GM23338 (cell line): ENCODE results near the gene SLC24A1. TPM values are rescaled to one million over a fixed set of nuclear protein-coding genes. Genes with fewer than 3 reads are reported as not detected.

ENCODE experiments used
- ATAC-seq: fragments of 200-7000 bp; cut with Tn5 transposase; 3 replicates; pipeline ENCODE4 v1.9.1; 2020
- DNase-seq: peaks from one replicate; pipeline ENCODE4 v3.0.0-alpha.2; 2015; ENCODE audit warnings: low spot score
- H2AFZ ChIP-seq: fragments of 200-600 bp; sonication (generic); 2 replicates; pipeline ENCODE4 v1.8.0; 2016; ENCODE audit warnings: antibody characterized with exemption, mild to moderate bottlenecking, moderate library complexity
- H3F3A ChIP-seq: fragments of 200-600 bp; sonication (generic); replicated peaks from 2 replicates; pipeline ENCODE4 v1.8.0; 2017; ENCODE audit warnings: antibody characterized with exemption, mixed run types, low read depth
- H3K27ac ChIP-seq: fragments of 200-600 bp; sonication (generic); 2 replicates; pipeline ENCODE4 v1.6.1; 2016; ENCODE audit warnings: low read depth
- H3K27me3 ChIP-seq: fragments of 200-600 bp; sonication (generic); 2 replicates; pipeline ENCODE4 v1.8.0; 2016; ENCODE audit warnings: mild to moderate bottlenecking, mixed run types, moderate library complexity; ENCODE audit not compliant: insufficient read depth
- H3K36me3 ChIP-seq: fragments of 200-600 bp; sonication (generic); 2 replicates; pipeline ENCODE4 v1.8.0; 2016; ENCODE audit warnings: mild to moderate bottlenecking; ENCODE audit not compliant: insufficient read depth
- H3K4me1 ChIP-seq: fragments of 200-600 bp; sonication (generic); 2 replicates; pipeline ENCODE4 v1.8.0; 2016; ENCODE audit warnings: mild to moderate bottlenecking, moderate library complexity; ENCODE audit not compliant: insufficient read depth
- H3K4me2 ChIP-seq: fragments of 200-600 bp; sonication (generic); 2 replicates; pipeline ENCODE4 v1.7.1; 2017; ENCODE audit warnings: mixed run types
- H3K4me3 ChIP-seq: fragments of 200-600 bp; sonication (generic); 2 replicates; pipeline ENCODE4 v1.6.1; 2016; ENCODE audit warnings: mixed run types
- H3K79me2 ChIP-seq: fragments of 200-600 bp; sonication (generic); replicated peaks from 2 replicates; pipeline ENCODE4 v1.8.0; 2017; ENCODE audit warnings: mild to moderate bottlenecking; ENCODE audit not compliant: insufficient read depth
- H3K9me2 ChIP-seq: fragments of 200-600 bp; sonication (generic); 2 replicates; pipeline ENCODE4 v1.8.0; 2017; ENCODE audit not compliant: insufficient read depth
- H4K20me1 ChIP-seq: fragments of 200-600 bp; sonication (generic); replicated peaks from 2 replicates; pipeline ENCODE4 v1.8.0; 2017; ENCODE audit warnings: mild to moderate bottlenecking; ENCODE audit not compliant: insufficient read depth
- H3K27ac Mint-ChIP-seq: 2 replicates; pipeline ENCODE4 v1.8.0; 2020; ENCODE audit warnings: inconsistent platforms, mild to moderate bottlenecking, moderate library complexity, mixed read lengths
- H3K27me3 Mint-ChIP-seq: 3 replicates; pipeline ENCODE4 v1.8.0; 2022; ENCODE audit warnings: low read depth, mild to moderate bottlenecking, moderate library complexity, mixed read lengths, inconsistent platforms; ENCODE audit not compliant: insufficient read depth, poor library complexity
- H3K36me3 Mint-ChIP-seq: 3 replicates; pipeline ENCODE4 v1.8.0; 2021; ENCODE audit warnings: low read depth, mild to moderate bottlenecking, inconsistent platforms, moderate library complexity, mixed read lengths
- H3K4me1 Mint-ChIP-seq: 3 replicates; pipeline ENCODE4 v1.8.0; 2020; ENCODE audit warnings: mild to moderate bottlenecking, inconsistent platforms, mixed read lengths
- H3K4me3 Mint-ChIP-seq: 3 replicates; pipeline ENCODE4 v1.8.0; 2021; ENCODE audit warnings: moderate library complexity, mild to moderate bottlenecking, inconsistent platforms, mixed read lengths
- H3K9me3 Mint-ChIP-seq: 3 replicates; pipeline ENCODE4 v1.8.0; 2020; ENCODE audit warnings: moderate library complexity, mild to moderate bottlenecking, inconsistent platforms, mixed read lengths
- CREB1 ChIP-seq: fragments of 250-450 bp; sonication (Bioruptor Pico); IDR thresholded peaks from 2 replicates; pipeline ENCODE4 v1.5.0; 2020; ENCODE audit warnings: low read depth, mild to moderate bottlenecking, moderate library complexity
- EZH2 ChIP-seq: fragments of 200-600 bp; sonication (generic); IDR thresholded peaks from one replicate; pipeline ENCODE4 v1.8.0; 2017; ENCODE audit warnings: antibody characterized with exemption, mild to moderate bottlenecking, low read depth; ENCODE audit not compliant: unreplicated experiment
- EZH2phosphoT487 ChIP-seq: fragments of 200-600 bp; sonication (generic); IDR thresholded peaks from one replicate; pipeline ENCODE4 v1.8.1; 2018; ENCODE audit warnings: antibody characterized with exemption; ENCODE audit not compliant: unreplicated experiment
- JUNB ChIP-seq: IDR thresholded peaks from one replicate; pipeline ENCODE4 v1.6.1; 2016; ENCODE audit warnings: antibody characterized with exemption; ENCODE audit not compliant: unreplicated experiment
- POLR2AphosphoS5 ChIP-seq: IDR thresholded peaks from 2 replicates; pipeline ENCODE4 v1.6.1; 2016; ENCODE audit warnings: antibody characterized with exemption, low read depth
- STAT1 ChIP-seq: IDR thresholded peaks from one replicate; pipeline ENCODE4 v1.6.1; 2016; ENCODE audit warnings: antibody characterized with exemption; ENCODE audit not compliant: unreplicated experiment
- ZNF114 ChIP-seq: fragments of 250-450 bp; sonication (Bioruptor Pico); IDR thresholded peaks from 2 replicates; pipeline ENCODE4 v1.5.0; 2020; ENCODE audit warnings: mild to moderate bottlenecking, moderate library complexity
- ZNF331 ChIP-seq: fragments of 250-450 bp; sonication (Bioruptor Pico); IDR thresholded peaks from 2 replicates; pipeline ENCODE4 v1.5.0; 2020; ENCODE audit warnings: low read depth, mild to moderate bottlenecking, moderate library complexity
- long read RNA-seq: library from polyadenylated mRNA; unstranded; transcript quantifications from one replicate; pipeline ENCODE4 v2.0.0, GENCODE V29; 2020; ENCODE audit not compliant: unreplicated experiment
- polyA plus RNA-seq: library from polyadenylated mRNA; unstranded; fragments of >200 nt; fragmentation: Nextera tagmentation; extraction: Ambion mirVana; gene quantifications from 2 replicates; pipeline ENCODE4 v1.2.1, GENCODE V29; 2016
- total RNA-seq: library from RNA; depleted of rRNA; stranded (reverse); fragments of >200 nt; shearing (Covaris generic); gene quantifications from 2 replicates; pipeline ENCODE4 v1.2.3, GENCODE V29; 2014; rRNA removed
- TF ChIP-seq, protein P1 (sequence below): fragments of 250-450 bp; sonication (Bioruptor Pico); IDR thresholded peaks from 2 replicates; pipeline ENCODE4 v1.5.0; 2020; ENCODE audit warnings: mild to moderate bottlenecking, moderate library complexity
- TF ChIP-seq, protein P2 (sequence below): IDR thresholded peaks from 2 replicates; pipeline ENCODE4 v1.6.1; 2016; ENCODE audit warnings: antibody characterized with exemption
- TF ChIP-seq, protein P3 (sequence below): IDR thresholded peaks from one replicate; pipeline ENCODE4 v1.6.1; 2018; ENCODE audit warnings: antibody characterized with exemption; ENCODE audit not compliant: unreplicated experiment

Gene SLC24A1
- 4.5 and 6.1 TPM in 2 replicates for total RNA-seq
- 1.6 and 2.3 TPM in 2 replicates for polyA plus RNA-seq
- long read RNA-seq, result 0 reads

DNA sequence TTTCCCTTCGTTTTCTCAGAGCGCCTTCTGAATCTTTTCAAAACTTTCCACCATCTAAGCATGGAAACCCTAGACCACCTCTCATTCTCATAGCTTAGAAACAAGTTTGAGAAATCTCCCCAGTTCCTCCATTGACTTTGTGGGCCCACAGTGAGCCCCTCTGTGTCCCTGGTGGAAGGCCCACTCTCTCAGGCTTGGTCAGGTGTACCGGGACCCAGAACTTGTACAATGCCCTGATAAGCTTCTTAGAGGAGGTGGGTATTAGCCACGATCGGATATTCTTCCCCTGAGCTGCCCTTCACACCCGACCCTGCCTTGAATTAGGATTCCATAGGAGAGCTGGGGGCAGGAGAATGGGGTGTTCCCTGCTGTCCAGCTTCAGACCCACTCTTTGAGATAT is at the start of gene SLC24A1:
Gene SLC24A1, plus strand, starts transcription at position 301 of the 400 bp plus-strand sequence. CDS start 2,143 bp downstream, outside the sequence.
- no peak for ATAC-seq

More for the DNA sequence above, at the start of gene SLC24A1:
- no peak within 1 kb of the TSS for H3K27ac Mint-ChIP-seq
- Histone ChIP-seq H2AFZ (no peak within 1 kb of the TSS), H3K27me3 (no peaks in the 10 kb centered on the region), H3K36me3 (no peaks in the 10 kb centered on the region), H3K27ac (no peak within 1 kb of the TSS), H3K9me2 (peaks cover 11% of the 10 kb centered on the region; the same call in 1 of the 2 replicates), H3K4me1 (0 out of 2 replicates have a peak, but pooled peaks cover 5% of the 10 kb centered on the region), H3F3A (no peaks in the 10 kb centered on the region), H3K4me3 (no peak within 1 kb of the TSS), H3K4me2 (no peak within 1 kb of the TSS), H4K20me1 (no peaks in the 10 kb centered on the region), H3K79me2 (no peaks in the 10 kb centered on the region)
- DNase-seq, result no peak
- peaks cover 14% of the 10 kb centered on the region for H3K4me1 Mint-ChIP-seq
- no peaks in the 10 kb centered on the region for H3K27me3 Mint-ChIP-seq
- no peaks in the 10 kb centered on the region for H3K9me3 Mint-ChIP-seq
- no peak within 1 kb of the TSS for H3K4me3 Mint-ChIP-seq
- no peaks in the 10 kb centered on the region; the same call in 2 of the 3 replicates for H3K36me3 Mint-ChIP-seq
- TF ChIP-seq CREB1 (CRISPR knock-in tag) (no peak), JUNB (no peak), EZH2 (no peak), STAT1 (no peak), EZH2phosphoT487 (no peak), POLR2AphosphoS5 (no peak), ZNF331 (no peak), ZNF114 (CRISPR knock-in tag) (no peak)
- TF ChIP-seq, protein P1, sequence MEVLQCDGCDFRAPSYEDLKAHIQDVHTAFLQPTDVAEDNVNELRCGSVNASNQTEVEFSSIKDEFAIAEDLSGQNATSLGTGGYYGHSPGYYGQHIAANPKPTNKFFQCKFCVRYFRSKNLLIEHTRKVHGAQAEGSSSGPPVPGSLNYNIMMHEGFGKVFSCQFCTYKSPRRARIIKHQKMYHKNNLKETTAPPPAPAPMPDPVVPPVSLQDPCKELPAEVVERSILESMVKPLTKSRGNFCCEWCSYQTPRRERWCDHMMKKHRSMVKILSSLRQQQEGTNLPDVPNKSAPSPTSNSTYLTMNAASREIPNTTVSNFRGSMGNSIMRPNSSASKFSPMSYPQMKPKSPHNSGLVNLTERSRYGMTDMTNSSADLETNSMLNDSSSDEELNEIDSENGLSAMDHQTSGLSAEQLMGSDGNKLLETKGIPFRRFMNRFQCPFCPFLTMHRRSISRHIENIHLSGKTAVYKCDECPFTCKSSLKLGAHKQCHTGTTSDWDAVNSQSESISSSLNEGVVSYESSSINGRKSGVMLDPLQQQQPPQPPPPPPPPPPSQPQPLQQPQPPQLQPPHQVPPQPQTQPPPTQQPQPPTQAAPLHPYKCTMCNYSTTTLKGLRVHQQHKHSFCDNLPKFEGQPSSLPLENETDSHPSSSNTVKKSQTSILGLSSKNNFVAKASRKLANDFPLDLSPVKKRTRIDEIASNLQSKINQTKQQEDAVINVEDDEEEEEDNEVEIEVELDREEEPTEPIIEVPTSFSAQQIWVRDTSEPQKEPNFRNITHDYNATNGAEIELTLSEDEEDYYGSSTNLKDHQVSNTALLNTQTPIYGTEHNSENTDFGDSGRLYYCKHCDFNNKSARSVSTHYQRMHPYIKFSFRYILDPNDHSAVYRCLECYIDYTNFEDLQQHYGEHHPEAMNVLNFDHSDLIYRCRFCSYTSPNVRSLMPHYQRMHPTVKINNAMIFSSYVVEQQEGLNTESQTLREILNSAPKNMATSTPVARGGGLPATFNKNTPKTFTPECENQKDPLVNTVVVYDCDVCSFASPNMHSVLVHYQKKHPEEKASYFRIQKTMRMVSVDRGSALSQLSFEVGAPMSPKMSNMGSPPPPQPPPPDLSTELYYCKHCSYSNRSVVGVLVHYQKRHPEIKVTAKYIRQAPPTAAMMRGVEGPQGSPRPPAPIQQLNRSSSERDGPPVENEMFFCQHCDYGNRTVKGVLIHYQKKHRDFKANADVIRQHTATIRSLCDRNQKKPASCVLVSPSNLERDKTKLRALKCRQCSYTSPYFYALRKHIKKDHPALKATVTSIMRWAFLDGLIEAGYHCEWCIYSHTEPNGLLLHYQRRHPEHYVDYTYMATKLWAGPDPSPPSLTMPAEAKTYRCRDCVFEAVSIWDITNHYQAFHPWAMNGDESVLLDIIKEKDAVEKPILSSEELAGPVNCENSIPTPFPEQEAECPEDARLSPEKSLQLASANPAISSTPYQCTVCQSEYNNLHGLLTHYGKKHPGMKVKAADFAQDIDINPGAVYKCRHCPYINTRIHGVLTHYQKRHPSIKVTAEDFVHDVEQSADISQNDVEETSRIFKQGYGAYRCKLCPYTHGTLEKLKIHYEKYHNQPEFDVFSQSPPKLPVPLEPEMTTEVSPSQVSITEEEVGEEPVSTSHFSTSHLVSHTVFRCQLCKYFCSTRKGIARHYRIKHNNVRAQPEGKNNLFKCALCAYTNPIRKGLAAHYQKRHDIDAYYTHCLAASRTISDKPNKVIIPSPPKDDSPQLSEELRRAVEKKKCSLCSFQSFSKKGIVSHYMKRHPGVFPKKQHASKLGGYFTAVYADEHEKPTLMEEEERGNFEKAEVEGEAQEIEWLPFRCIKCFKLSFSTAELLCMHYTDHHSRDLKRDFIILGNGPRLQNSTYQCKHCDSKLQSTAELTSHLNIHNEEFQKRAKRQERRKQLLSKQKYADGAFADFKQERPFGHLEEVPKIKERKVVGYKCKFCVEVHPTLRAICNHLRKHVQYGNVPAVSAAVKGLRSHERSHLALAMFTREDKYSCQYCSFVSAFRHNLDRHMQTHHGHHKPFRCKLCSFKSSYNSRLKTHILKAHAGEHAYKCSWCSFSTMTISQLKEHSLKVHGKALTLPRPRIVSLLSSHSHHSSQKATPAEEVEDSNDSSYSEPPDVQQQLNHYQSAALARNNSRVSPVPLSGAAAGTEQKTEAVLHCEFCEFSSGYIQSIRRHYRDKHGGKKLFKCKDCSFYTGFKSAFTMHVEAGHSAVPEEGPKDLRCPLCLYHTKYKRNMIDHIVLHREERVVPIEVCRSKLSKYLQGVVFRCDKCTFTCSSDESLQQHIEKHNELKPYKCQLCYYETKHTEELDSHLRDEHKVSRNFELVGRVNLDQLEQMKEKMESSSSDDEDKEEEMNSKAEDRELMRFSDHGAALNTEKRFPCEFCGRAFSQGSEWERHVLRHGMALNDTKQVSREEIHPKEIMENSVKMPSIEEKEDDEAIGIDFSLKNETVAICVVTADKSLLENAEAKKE, result no peak
- TF ChIP-seq, protein P2, sequence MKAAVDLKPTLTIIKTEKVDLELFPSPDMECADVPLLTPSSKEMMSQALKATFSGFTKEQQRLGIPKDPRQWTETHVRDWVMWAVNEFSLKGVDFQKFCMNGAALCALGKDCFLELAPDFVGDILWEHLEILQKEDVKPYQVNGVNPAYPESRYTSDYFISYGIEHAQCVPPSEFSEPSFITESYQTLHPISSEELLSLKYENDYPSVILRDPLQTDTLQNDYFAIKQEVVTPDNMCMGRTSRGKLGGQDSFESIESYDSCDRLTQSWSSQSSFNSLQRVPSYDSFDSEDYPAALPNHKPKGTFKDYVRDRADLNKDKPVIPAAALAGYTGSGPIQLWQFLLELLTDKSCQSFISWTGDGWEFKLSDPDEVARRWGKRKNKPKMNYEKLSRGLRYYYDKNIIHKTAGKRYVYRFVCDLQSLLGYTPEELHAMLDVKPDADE, result no peak
- TF ChIP-seq, protein P3, sequence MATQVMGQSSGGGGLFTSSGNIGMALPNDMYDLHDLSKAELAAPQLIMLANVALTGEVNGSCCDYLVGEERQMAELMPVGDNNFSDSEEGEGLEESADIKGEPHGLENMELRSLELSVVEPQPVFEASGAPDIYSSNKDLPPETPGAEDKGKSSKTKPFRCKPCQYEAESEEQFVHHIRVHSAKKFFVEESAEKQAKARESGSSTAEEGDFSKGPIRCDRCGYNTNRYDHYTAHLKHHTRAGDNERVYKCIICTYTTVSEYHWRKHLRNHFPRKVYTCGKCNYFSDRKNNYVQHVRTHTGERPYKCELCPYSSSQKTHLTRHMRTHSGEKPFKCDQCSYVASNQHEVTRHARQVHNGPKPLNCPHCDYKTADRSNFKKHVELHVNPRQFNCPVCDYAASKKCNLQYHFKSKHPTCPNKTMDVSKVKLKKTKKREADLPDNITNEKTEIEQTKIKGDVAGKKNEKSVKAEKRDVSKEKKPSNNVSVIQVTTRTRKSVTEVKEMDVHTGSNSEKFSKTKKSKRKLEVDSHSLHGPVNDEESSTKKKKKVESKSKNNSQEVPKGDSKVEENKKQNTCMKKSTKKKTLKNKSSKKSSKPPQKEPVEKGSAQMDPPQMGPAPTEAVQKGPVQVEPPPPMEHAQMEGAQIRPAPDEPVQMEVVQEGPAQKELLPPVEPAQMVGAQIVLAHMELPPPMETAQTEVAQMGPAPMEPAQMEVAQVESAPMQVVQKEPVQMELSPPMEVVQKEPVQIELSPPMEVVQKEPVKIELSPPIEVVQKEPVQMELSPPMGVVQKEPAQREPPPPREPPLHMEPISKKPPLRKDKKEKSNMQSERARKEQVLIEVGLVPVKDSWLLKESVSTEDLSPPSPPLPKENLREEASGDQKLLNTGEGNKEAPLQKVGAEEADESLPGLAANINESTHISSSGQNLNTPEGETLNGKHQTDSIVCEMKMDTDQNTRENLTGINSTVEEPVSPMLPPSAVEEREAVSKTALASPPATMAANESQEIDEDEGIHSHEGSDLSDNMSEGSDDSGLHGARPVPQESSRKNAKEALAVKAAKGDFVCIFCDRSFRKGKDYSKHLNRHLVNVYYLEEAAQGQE, result no peak
